Right forelimb (tissue), 1 donor: Measurements from ENCODE around the gene RPS6KL1.

ENCODE experiments used
- DNase-seq: peaks from one replicate; pipeline ENCODE4 v3.0.0-alpha.2; 2018

The RPS6KL1 gene

DNA sequence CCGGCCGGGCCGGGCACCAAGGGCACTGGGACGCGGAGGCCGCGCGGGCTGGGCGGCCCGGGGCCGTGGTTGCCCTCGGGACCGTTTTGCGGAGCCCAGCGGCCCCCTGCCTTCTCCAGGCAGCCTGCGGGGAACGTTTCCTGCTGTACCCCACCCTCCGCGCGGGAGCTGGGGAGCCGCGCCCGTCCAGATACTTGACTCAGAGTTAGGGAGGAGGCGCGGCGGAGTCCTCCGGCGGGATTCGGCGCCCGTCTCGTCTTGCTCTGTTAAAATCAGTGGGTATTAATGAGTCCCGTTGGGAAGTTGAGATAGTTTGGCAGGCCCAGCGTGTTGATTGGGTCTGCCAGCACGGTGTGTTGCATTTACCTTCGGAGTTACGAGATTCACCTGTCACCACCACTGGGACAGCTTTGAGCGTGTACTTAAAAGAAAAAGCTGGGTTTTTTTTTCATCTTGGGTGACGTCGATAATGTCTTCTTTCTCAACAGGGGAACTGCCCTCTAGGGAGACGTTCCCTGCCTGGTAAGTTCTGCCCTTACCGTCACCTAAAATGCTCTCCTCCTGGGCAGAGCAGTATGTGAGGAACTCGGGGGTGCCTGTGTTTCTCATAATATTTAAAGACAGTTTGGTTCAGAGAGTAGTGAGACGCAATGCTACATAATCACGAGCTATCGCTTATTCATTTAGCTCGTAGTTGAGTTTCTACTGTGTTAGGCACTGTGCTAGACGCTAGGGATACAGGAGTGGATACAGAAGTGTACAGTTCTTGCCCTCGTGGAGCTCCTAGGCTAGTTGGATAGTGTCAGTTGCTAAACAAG is 40.7 kb downstream of the RPS6KL1 start:
- no peak for DNase-seq

- peak; percentile 94 for DNase-seq
Observed at GRCh38 chr14:74881431-74882102, 41.5 kb downstream of the RPS6KL1 start, which contains the start of gene DLST. Gene DLST (plus strand): TSS chr14:74881916. CDS start chr14:74881954, 38 bp downstream.

GRCh38 chr14:74879427-74880182 is 43.5 kb downstream of the RPS6KL1 start:
- DNase-seq: no peak

GRCh38 chr14:74875941-74876913 is 46.8 kb downstream of the RPS6KL1 start, which contains the start of gene PROX2:
Gene PROX2 (minus strand): TSS chr14:74876145. CDS start chr14:74863834, 12,311 bp downstream.
- no peak for DNase-seq

GRCh38 chr14:74875204-74875603 is 47.9 kb downstream of the RPS6KL1 start:
- DNase-seq: no peak

GRCh38 chr14:74871819-74872218 is 51.2 kb downstream of the RPS6KL1 start:
- no peak for DNase-seq

- DNase-seq: no peak
Observed at GRCh38 chr14:74868739-74869138, 54.3 kb downstream of the RPS6KL1 start.

GRCh38 chr14:74867673-74868072 is 55.4 kb downstream of the RPS6KL1 start:
- no peak for DNase-seq

- DNase-seq: no peak
Observed at GRCh38 chr14:74866708-74867389, 56.2 kb downstream of the RPS6KL1 start.

DNA sequence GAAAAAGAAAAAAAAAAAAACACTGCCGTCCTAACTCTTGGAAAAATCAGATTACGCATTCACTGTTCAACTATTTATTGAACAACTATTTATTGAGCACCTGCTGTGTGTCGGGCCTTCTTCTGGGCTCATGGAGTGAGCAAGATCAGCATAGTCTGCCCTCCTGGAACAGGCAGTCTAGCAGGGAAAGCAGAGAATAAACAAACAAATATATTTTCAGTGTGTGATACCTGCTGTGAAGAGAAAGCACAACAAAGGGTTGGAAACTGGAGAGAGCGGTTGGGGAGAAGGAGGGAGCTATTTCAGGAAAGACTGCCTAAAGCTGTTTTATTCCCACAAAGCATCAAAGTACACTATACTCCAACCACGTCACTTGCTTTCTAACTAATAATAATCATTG is 57.9 kb downstream of the RPS6KL1 start:
- no peak for DNase-seq

- DNase-seq: no peak
Observed at GRCh38 chr14:74864198-74864597, 58.9 kb downstream of the RPS6KL1 start.

- DNase-seq: no peak
Observed at GRCh38 chr14:74863274-74863673, 59.8 kb downstream of the RPS6KL1 start.

DNA sequence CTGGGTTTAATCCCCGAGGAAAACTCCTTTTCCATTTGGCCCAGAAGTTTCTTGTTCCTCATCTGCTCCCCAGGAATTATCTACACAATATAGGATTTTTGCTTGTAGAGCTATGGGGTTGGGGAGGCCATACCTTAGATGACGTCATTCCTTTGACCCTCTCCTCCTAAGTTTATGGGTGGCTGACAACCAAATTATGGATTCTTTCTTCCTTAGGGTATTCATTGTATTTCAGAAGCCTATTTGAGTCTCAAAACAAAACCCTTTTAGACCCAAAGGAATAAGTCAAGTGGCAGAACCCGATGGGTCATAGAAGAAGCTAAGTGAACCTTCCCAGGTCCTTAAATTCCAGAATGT is 61.3 kb downstream of the RPS6KL1 start:
- no peak for DNase-seq

DNA sequence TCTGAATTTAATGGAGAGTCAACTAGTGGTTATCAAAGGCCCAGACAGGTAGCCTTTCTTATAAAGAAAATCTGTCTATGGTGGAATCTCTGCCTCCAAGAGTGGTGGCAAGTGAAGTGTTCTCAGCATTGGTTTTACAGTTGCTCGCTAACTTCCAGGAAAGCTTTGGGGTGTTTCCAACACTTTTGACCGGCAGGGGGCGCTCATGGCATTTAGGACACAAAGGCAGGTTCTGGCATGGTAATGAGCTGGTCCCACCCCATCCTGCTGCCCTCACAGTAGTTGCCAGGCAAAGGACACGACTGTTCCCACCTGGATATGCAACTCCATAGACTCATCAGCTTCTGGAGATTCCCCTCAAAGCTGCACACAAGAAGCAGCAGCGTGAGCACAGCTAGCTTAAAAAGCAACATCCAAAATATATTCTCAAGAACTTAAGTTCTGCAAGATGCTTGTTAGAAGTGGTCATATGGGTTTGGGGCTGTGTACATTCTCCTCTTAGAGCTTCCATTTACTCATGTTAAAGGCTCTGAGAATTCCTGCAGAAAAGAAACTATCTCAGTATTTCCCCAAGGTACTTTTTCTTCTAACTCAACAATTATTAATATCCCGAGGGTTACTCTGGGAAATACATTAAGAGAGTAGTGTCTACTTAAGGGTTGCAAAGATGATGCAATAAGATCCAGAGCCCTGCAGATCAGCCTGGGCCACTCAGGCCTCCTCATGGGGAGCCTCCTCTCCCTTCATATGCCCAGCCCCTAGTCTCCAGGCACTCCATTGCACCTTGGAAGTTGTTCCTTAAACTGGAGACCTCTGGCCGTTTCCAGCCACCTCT is 61.9 kb downstream of the RPS6KL1 start:
- peak; percentile 93 for DNase-seq

GRCh38 chr14:74859757-74860552 is 63.1 kb downstream of the RPS6KL1 start:
- DNase-seq: no peak

GRCh38 chr14:74858022-74858421 is 65.0 kb downstream of the RPS6KL1 start:
- no peak for DNase-seq

- DNase-seq: no peak
Observed at GRCh38 chr14:74856366-74856765, 66.7 kb downstream of the RPS6KL1 start.

- DNase-seq: no peak
Observed at GRCh38 chr14:74855945-74856344, 67.1 kb downstream of the RPS6KL1 start.

GRCh38 chr14:74855021-74855420 is 68.0 kb downstream of the RPS6KL1 start:
- DNase-seq: no peak
